HEK293T (cell line): Measurements from ENCODE around the gene CHKA.

ENCODE experiments used
- ARNT ChIP-seq: fragments of 450-650 bp; IDR thresholded peaks from 2 replicates; pipeline ENCODE4 v1.6.1; 2017; ENCODE audit warnings: mild to moderate bottlenecking
- BHLHE40 ChIP-seq: fragments of 450-650 bp; IDR thresholded peaks from 2 replicates; pipeline ENCODE4 v1.6.1; 2016; ENCODE audit warnings: mild to moderate bottlenecking, moderate library complexity, borderline replicate concordance
- FOXM1 ChIP-seq: fragments of 450-650 bp; IDR thresholded peaks from 2 replicates; pipeline ENCODE4 v1.6.1; 2017; ENCODE audit warnings: mild to moderate bottlenecking, borderline replicate concordance
- NFRKB ChIP-seq: fragments of 450-650 bp; IDR thresholded peaks from 2 replicates; pipeline ENCODE4 v1.6.1; 2016; ENCODE audit warnings: mild to moderate bottlenecking, moderate library complexity
- ZNF384 ChIP-seq: fragments of 450-650 bp; IDR thresholded peaks from 2 replicates; pipeline ENCODE4 v1.6.1; 2016

DNA sequence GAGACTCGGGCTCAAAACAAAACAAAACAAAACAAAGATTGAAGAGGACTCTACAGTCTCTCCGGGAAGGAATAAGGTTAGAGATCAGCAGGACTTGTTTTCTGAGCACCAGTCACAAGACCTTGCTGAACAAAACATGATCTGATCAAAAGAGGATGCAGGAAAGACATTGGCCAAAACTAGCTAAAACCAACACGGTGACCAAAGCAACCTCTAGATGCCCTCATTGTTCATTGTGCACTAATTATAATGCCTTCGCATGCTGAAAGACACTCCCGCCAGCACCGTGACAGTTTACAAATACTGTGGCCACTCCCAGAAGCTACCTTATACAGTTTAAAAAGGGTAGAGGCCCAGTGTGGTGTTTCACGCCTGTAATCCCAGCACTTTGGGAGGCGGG, 15.7 kb upstream of the CHKA start:
- TF ChIP-seq ZNF384: no peak
- no peak for TF ChIP-seq FOXM1
- TF ChIP-seq BHLHE40: no peak
- no peak for TF ChIP-seq NFRKB
- TF ChIP-seq ARNT: no peak
